ENCODE measurements around the gene GATAD2A.

The GATAD2A gene

DNA sequence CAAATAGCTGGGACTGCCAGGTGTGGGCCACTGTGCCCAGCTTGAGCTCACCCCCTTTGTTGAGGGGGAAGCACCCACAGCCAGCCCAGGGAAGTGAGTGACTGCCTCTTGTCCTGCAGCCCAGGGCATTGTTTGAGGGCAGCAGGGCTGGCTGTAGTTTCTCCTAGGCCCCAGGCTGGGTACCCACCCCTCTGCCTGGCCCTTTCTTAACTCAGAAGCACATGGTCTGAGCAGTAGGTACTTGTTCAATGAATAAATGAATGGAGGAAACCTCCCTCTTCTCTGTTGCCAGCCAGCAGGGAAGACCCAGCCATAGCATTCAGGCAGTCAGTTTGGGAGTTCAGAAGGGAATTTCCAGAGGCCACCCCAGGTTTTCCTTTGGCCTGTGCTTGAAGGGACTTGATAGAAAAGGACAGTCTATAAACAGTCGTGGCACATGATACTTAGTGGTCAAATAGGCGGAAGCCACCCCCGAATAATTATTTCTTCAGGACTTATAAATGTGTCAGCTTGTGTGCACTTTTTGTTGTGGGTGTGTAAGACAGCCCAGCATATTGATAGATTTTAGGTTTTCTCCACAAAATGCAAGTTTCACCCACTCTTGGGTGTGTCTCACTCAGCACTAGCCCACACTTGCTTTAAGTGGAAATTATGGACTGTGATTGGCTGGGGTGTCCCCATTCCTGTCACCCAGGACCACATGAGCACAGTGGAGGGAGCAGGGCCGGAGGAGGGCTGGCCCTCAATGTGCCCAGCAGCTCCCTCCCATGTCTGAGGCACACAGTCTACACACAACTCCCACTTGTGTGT is 33.1 kb downstream of the GATAD2A start:
- TF ChIP-seq POLR2A (IDR thresholded peaks at IDR 0.05; ENCODE audit: low read depth, low read length), result no peak
- FAIRE-seq (no peak), DNase-seq (ENCODE audit: insufficient read length, low spot score) (no peak)

DNA sequence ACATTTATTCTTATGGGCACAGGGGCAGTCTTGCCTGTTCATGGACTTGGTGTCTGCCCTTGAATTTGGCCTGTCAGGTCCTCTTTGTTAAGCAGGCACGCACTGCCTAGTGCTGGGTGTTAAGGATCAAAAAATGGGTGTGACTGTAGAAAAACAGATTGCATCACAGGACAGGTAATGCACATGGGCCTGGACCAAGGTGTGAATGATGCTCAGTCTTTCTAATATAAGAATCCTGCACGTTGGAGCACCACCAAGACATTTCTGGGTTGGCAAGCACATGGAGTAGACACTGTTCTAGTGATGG is 33.7 kb downstream of the GATAD2A start:
- TF ChIP-seq POLR2A (IDR thresholded peaks at IDR 0.05; ENCODE audit: low read depth, low read length), result no peak
- no peak for DNase-seq (ENCODE audit: insufficient read length, low spot score)
- no peak for FAIRE-seq

DNA sequence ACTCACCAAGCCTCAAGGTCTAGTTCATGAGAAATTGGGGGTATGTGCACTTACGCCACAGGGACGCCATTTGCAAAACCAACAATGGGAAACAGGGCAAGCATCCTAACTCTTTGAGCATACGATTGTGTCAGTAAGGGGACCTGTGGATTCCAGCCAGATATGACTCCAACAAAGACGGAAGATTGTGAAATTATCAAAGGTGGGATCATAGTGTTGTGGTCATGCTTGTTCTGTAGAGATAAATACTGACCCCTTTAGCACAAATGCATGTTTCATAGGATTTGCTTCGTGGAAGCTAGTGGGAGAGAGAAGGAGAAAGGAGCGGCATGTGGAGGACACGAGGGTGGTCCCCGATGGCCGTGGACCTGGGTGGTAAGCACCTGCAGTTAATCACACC is 37.8 kb downstream of the GATAD2A start:
- no peak for TF ChIP-seq POLR2A (IDR thresholded peaks at IDR 0.05; ENCODE audit: low read depth, low read length)
- no peak for DNase-seq (ENCODE audit: insufficient read length, low spot score)
- FAIRE-seq, result no peak

- no peak for DNase-seq (ENCODE audit: insufficient read length, low spot score)
- no peak for FAIRE-seq
- no peak for TF ChIP-seq POLR2A (IDR thresholded peaks at IDR 0.05; ENCODE audit: low read depth, low read length)
Observed at GRCh38 chr19:19443902-19444680, 38.6 kb downstream of the GATAD2A start.

DNA sequence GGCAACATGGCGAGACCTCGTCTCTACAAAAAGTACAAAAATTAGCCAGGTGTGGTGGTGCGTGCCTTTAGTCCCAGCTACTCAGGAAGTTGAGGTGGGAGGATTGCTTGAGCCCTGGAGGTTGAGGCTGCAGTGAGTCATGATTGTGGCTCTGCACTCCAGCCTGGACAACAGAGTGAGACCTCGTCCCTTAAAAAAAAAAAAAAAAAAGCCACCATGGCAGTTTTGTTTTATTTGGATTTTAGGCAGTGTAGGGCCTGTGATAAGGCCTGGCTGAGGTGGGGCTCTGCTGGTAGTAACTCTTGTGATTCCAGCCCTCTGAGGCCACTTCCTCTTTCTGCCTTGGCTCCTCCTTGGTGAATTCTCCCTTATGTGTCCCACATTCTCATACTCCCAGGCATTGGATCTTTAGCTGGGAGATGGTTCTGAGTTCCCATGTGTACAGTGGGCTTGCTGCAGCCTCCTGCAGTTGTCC is 39.2 kb downstream of the GATAD2A start:
- FAIRE-seq, result no peak
- peak; percentile 34 for DNase-seq (ENCODE audit: insufficient read length, low spot score)
- TF ChIP-seq POLR2A (IDR thresholded peaks at IDR 0.05; ENCODE audit: low read depth, low read length), result no peak

GRCh38 chr19:19445288-19445687 is 39.8 kb downstream of the GATAD2A start:
- TF ChIP-seq POLR2A (IDR thresholded peaks at IDR 0.05; ENCODE audit: low read depth, low read length), result no peak
- FAIRE-seq, result no peak
- DNase-seq (ENCODE audit: insufficient read length, low spot score), result no peak

GRCh38 chr19:19445911-19446361 is 40.5 kb downstream of the GATAD2A start:
- no peak for TF ChIP-seq POLR2A (IDR thresholded peaks at IDR 0.05; ENCODE audit: low read depth, low read length)
- DNase-seq (ENCODE audit: insufficient read length, low spot score) (no peak), FAIRE-seq (no peak)

DNA sequence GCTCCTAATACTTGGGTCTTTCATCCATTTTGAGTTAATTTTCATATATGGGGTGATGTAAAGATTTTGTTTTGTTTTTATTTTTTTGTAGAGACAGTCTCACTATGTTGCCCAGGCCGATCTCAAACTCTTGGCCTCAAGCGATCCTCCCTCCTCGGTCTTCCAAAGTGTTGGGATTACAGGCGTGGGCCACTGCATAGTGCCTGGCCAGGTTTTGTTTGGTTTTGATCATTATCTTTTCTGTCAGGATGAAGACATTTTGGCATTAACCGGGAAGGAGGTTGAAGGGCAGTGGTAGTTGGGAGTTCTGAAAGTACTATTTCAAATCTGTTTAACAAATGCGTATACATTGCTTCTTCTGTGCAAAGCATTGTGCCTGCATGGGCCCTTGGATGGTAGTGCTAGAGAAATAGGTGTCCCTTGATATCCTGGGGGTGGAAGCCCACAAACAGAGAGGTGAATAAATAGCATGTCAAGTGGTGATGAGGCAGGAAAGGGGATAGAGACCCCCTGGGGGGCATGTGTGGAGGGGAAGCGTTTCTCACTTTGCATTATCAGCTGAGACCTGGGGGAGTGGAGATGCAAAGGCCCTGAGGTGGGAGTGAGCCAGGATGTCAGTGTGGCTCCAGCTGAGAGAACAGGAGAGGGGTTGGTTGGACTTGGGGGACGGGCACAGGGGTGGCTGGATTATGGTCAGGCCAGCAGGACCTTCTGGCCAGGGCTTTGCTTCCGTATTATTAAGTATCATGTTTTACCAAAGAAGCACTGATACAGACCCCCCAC is 41.4 kb downstream of the GATAD2A start:
- DNase-seq (ENCODE audit: insufficient read length, low spot score), result no peak
- FAIRE-seq, result no peak
- no peak for TF ChIP-seq POLR2A (IDR thresholded peaks at IDR 0.05; ENCODE audit: low read depth, low read length)

DNA sequence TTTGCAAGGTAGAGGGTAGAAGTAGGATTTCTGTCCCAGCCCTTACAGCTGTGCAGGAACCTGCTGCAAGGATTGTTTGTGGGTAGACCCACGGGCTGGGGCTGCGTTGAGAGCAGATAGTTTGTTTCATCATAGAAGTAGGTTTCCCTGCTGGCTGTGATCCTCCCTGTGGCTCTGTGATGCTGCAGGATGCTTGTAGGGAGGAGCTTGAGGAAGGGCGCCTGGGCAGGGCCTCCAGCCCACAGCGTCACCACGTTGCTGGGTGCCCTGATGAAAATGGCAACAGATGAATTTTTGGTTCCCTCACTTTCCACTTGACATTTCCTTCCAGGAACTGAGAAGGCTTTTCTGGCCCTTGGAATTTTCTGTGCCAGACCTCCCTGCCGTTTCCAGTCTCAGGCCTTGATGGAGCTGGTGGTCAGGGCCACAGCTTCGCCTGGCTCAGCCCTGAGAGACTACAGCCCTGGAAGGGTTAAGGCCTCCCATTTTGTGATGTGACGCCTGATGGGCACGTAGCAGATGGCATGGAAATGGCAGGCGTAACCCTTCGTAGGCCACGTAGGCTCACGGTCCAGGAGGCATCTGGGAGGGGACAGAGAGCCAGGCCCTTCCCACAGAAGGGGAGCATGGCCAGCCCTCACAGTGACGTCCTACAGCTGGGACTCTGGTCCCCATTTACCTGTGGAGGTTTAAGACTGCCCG is 42.2 kb downstream of the GATAD2A start:
- no peak for TF ChIP-seq POLR2A (IDR thresholded peaks at IDR 0.05; ENCODE audit: low read depth, low read length)
- FAIRE-seq (no peak), DNase-seq (ENCODE audit: insufficient read length, low spot score) (no peak)

DNA sequence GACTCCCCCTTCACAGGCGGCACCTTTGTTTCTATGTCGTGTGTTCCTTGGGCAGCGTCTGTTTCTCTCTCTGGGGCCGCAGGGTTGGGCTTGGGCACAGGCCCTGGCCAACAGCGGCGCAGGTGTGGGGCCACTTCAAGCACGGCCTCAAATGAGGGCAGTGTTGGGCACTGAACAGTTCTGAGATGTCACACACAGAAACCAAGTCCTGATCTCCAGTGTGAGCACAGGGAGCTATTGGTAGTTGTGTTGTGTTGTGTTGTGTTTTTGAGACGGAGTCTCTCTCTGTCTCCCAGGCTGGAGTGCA is 42.7 kb downstream of the GATAD2A start:
- no peak for TF ChIP-seq POLR2A (IDR thresholded peaks at IDR 0.05; ENCODE audit: low read depth, low read length)
- FAIRE-seq, result no peak
- no peak for DNase-seq (ENCODE audit: insufficient read length, low spot score)

- FAIRE-seq (no peak), DNase-seq (ENCODE audit: insufficient read length, low spot score) (no peak)
- no peak for TF ChIP-seq POLR2A (IDR thresholded peaks at IDR 0.05; ENCODE audit: low read depth, low read length)
Observed at GRCh38 chr19:19451429-19452242, 46.2 kb downstream of the GATAD2A start.

GRCh38 chr19:19452243-19453124 is 47.0 kb downstream of the GATAD2A start:
- FAIRE-seq (no peak), DNase-seq (ENCODE audit: insufficient read length, low spot score) (no peak)
- no peak for TF ChIP-seq POLR2A (IDR thresholded peaks at IDR 0.05; ENCODE audit: low read depth, low read length)
